Keratinocyte (primary cell): ENCODE data around the gene CDC16. TPM values are rescaled to one million over a fixed set of nuclear protein-coding genes. Genes with fewer than 3 reads are reported as not detected.

Experiments used
- DNase-seq: peaks from one replicate; pipeline ENCODE4 v3.0.0-alpha.2; 2011; ENCODE audit warnings: low read depth, missing footprints, low spot score
- FAIRE-seq: peaks from 2 replicates; lab custom pipeline; 2011; peaks lifted over from hg19 to GRCh38; lab: Jason Lieb, UNC
- H2AFZ ChIP-seq: 2 replicates; pipeline ENCODE4 v1.6.0; 2012; ENCODE audit warnings: low read length, control low read depth, inconsistent platforms; ENCODE audit not compliant: control insufficient read depth
- H3K27ac ChIP-seq: 2 replicates; pipeline ENCODE4 v1.5.1; 2011; ENCODE audit warnings: low read length; ENCODE audit not compliant: control insufficient read depth, insufficient read depth
- H3K27me3 ChIP-seq: 3 replicates; pipeline ENCODE4 v1.6.0; 2011; ENCODE audit warnings: low read length; ENCODE audit not compliant: control insufficient read depth, insufficient read depth; ENCODE audit errors: extremely low read depth
- H3K36me3 ChIP-seq, 2 experiments: 2 replicates in 1 of 2; 3 replicates in 1 of 2; pipeline ENCODE4 v1.5.1; 2011; ENCODE audit warnings: low read length in 2 of 2, mild to moderate bottlenecking in 1 of 2; ENCODE audit not compliant: control insufficient read depth in 2 of 2, insufficient read depth in 2 of 2; ENCODE audit errors: extremely low read depth in 1 of 2
- H3K4me1 ChIP-seq: 3 replicates; pipeline ENCODE4 v1.5.1; 2011; ENCODE audit warnings: low read length; ENCODE audit not compliant: control insufficient read depth, insufficient read depth; ENCODE audit errors: extremely low read depth
- H3K4me2 ChIP-seq: 3 replicates; pipeline ENCODE4 v1.6.0; 2011; ENCODE audit warnings: low read depth, low read length; ENCODE audit not compliant: control insufficient read depth, insufficient read depth; ENCODE audit errors: extremely low read depth
- H3K4me3 ChIP-seq, 3 experiments: fragments of 200-600 bp in 1 of 3; sonication (generic) in 1 of 3; 2 replicates in 2 of 3; 3 replicates in 1 of 3; pipeline ENCODE4 v1.5.1; 2011 to 2016; ENCODE audit warnings: low read length in 3 of 3, mild to moderate bottlenecking in 3 of 3, control low read depth in 2 of 3, inconsistent platforms in 1 of 3, low read depth in 1 of 3, mixed read lengths in 1 of 3, mixed run types in 1 of 3, moderate library complexity in 1 of 3; ENCODE audit not compliant: control insufficient read depth in 2 of 3, insufficient read depth in 2 of 3; ENCODE audit errors: extremely low read depth in 1 of 3
- H3K79me2 ChIP-seq: 2 replicates; pipeline ENCODE4 v1.6.0; 2012; ENCODE audit warnings: low read length; ENCODE audit not compliant: control insufficient read depth, insufficient read depth
- H3K9ac ChIP-seq: 3 replicates; pipeline ENCODE4 v1.6.0; 2011; ENCODE audit warnings: low read length; ENCODE audit not compliant: control insufficient read depth, insufficient read depth; ENCODE audit errors: extremely low read depth
- H3K9me1 ChIP-seq: 3 replicates; pipeline ENCODE4 v1.6.0; 2011; ENCODE audit warnings: low read length; ENCODE audit not compliant: control insufficient read depth, insufficient read depth; ENCODE audit errors: extremely low read depth
- H3K9me3 ChIP-seq: 2 replicates; pipeline ENCODE4 v1.5.1; 2012; ENCODE audit warnings: low read depth, low read length; ENCODE audit not compliant: control insufficient read depth
- H4K20me1 ChIP-seq: 3 replicates; pipeline ENCODE4 v1.6.0; 2011; ENCODE audit warnings: low read length; ENCODE audit not compliant: control insufficient read depth, insufficient read depth; ENCODE audit errors: extremely low read depth
- CTCF ChIP-seq, 3 experiments: IDR thresholded peaks in 1 of 3; conservative IDR thresholded peaks in 1 of 3; optimal IDR thresholded peaks in 1 of 3; 2 replicates in 2 of 3; 3 replicates in 1 of 3; pipeline versions ENCODE3 to v1.5.1; 2011; ENCODE audit warnings: low read length in 3 of 3, mild to moderate bottlenecking in 3 of 3, moderate library complexity in 2 of 3, control low read depth in 1 of 3, inconsistent platforms in 1 of 3; ENCODE audit not compliant: insufficient read depth in 2 of 3; ENCODE audit errors: extremely low read depth in 1 of 3
- EZH2 ChIP-seq: IDR thresholded peaks from one replicate; pipeline ENCODE4 v1.6.1; 2012; ENCODE audit warnings: inconsistent platforms, mild to moderate bottlenecking, low read length, moderate library complexity
- dilution Hi-C: fragments of 300-500 bp; cut with MboI; formaldehyde crosslinking; loops from one replicate; pipeline ENCODE4 v1.7.0; 2020; ENCODE audit warnings: low sequenced_read_pairs; ENCODE audit not compliant: extremely low pct_ligation_motif_present
- polyA plus RNA-seq, 5 experiments: library from polyadenylated mRNA; depleted of rRNA in 3 of 5; stranded (reverse) in 3 of 5; stranded (forward) in 1 of 5; unstranded in 1 of 5; fragments of >200 nt; gene quantifications; 1 replicate in 1 of 5; 2 replicates in 3 of 5; 3 replicates in 1 of 5; pipeline versions ENCODE4 v1.2.1 to v1.2.3, GENCODE V29; 2011 to 2012; ENCODE audit warnings: missing spikeins in 2 of 5, low read depth in 1 of 5, low replicate concordance in 1 of 5

CDC16 gene
- polyA plus RNA-seq, 1 donor (not counting 4 experiments of a cell fraction or from before 2014, with no cell fraction given): 91.8 TPM

GRCh38 chr13:114298866-114299265, 64.2 kb downstream of the CDC16 start:
- H3K9me3 ChIP-seq: no peaks in the 10 kb centered on the region
- no peak overlapping the region for H3K4me3 ChIP-seq
- no peaks in the 10 kb centered on the region for H3K9me1 ChIP-seq
- TF ChIP-seq CTCF (optimal IDR thresholded peaks at IDR 0.05 in 1 of 3, IDR thresholded peaks at IDR 0.05 in 1 of 3, conservative IDR thresholded peaks at IDR 0.05 in 1 of 3; ENCODE audit: extremely low read depth in 1 of 3, insufficient read depth in 2 of 3, low read length in 3 of 3): no peak
- TF ChIP-seq EZH2: no peak
- peaks cover 14% of the 10 kb centered on the region for H3K79me2 ChIP-seq
- no peak overlapping the region for H2AFZ ChIP-seq
- peaks cover 9% of the 10 kb centered on the region for H3K4me1 ChIP-seq
- H3K4me2 ChIP-seq: no peak overlapping the region
- H3K27me3 ChIP-seq: no peaks in the 10 kb centered on the region
- FAIRE-seq (no peak), DNase-seq (no peak)
- H3K36me3 ChIP-seq: peaks cover 14 to 23% of the 10 kb centered on the region in 2 experiments
- no peak overlapping the region for H3K27ac ChIP-seq
- dilution Hi-C loops: no loop called here
- H4K20me1 ChIP-seq: no peaks in the 10 kb centered on the region
- no peak overlapping the region for H3K9ac ChIP-seq

- Histone ChIP-seq H3K9me1 (no peaks in the 10 kb centered on the region), H3K4me1 (peaks cover 9% of the 10 kb centered on the region), H4K20me1 (no peaks in the 10 kb centered on the region), H2AFZ (no peak overlapping the region), H3K27me3 (no peaks in the 10 kb centered on the region), H3K9ac (no peak overlapping the region), H3K9me3 (no peaks in the 10 kb centered on the region), H3K4me2 (no peak overlapping the region), H3K27ac (no peak overlapping the region), H3K36me3 (peaks cover 18 to 23% of the 10 kb centered on the region in 2 experiments), H3K4me3 (no peak overlapping the region), H3K79me2 (peaks cover 13% of the 10 kb centered on the region)
- DNase-seq (no peak), FAIRE-seq (no peak)
- dilution Hi-C loops: no loop called here
- no peak for TF ChIP-seq EZH2
- no peak for TF ChIP-seq CTCF (optimal IDR thresholded peaks at IDR 0.05 in 1 of 3, IDR thresholded peaks at IDR 0.05 in 1 of 3, conservative IDR thresholded peaks at IDR 0.05 in 1 of 3; ENCODE audit: extremely low read depth in 1 of 3, insufficient read depth in 2 of 3, low read length in 3 of 3)
Observed at GRCh38 chr13:114299604-114300305, 65.1 kb downstream of the CDC16 start.
